G401.6 (cell line): ENCODE results near the gene STC2.
"Not testable (repeated sequence)": the region's sequence is repeated elsewhere in the genome, so short reads cannot be mapped to it uniquely, and the experiment has no call there.

Experiments
- FAIRE-seq: peaks from 2 replicates; lab custom pipeline; 2012; peaks lifted over from hg19 to GRCh38; lab: Jason Lieb, UNC

STC2 gene

GRCh38 chr5:173327948-173328843 lies at the start of gene STC2:
TSS of gene STC2 (minus strand) at chr5:173328414. CDS start at chr5:173328193, 221 bp downstream.
- FAIRE-seq = no peak

GRCh38 chr5:173371400-173371799 lies 43.2 kb upstream of the STC2 start:
- FAIRE-seq = no peak

GRCh38 chr5:173363406-173363805 lies 35.2 kb upstream of the STC2 start:
- not testable (repeated sequence) for FAIRE-seq

- FAIRE-seq = no peak
Observed at GRCh38 chr5:173355561-173355960, 27.3 kb upstream of the STC2 start.

GRCh38 chr5:173354645-173355044 lies 26.4 kb upstream of the STC2 start:
- no peak for FAIRE-seq

GRCh38 chr5:173352366-173353349 lies 24.4 kb upstream of the STC2 start:
- FAIRE-seq = no peak

- FAIRE-seq = no peak
Observed at GRCh38 chr5:173342813-173343755, 14.9 kb upstream of the STC2 start.

GRCh38 chr5:173341961-173342430 lies 13.8 kb upstream of the STC2 start:
- no peak for FAIRE-seq

GRCh38 chr5:173340984-173341383 lies 12.8 kb upstream of the STC2 start:
- FAIRE-seq = no peak

- FAIRE-seq = no peak
Observed at GRCh38 chr5:173340451-173340850, 12.2 kb upstream of the STC2 start.

- no peak for FAIRE-seq
Observed at GRCh38 chr5:173339286-173339685, 11.1 kb upstream of the STC2 start.

- FAIRE-seq = no peak
Observed at GRCh38 chr5:173338380-173339015, 10.3 kb upstream of the STC2 start.

- no peak for FAIRE-seq
Observed at GRCh38 chr5:173334808-173335207, 6.6 kb upstream of the STC2 start.

GRCh38 chr5:173333925-173334661 lies 5.9 kb upstream of the STC2 start:
- FAIRE-seq = no peak

GRCh38 chr5:173331956-173332479 lies 3.8 kb upstream of the STC2 start:
- FAIRE-seq = no peak

- FAIRE-seq = no peak
Observed at GRCh38 chr5:173331287-173331686, 3.1 kb upstream of the STC2 start.

GRCh38 chr5:173330338-173331206 lies 2.4 kb upstream of the STC2 start:
- no peak for FAIRE-seq

- FAIRE-seq = no peak
Observed at GRCh38 chr5:173329491-173330337, 1.5 kb upstream of the STC2 start.
